Activated CD4-positive, alpha-beta T cell treated with anti-CD3 and anti-CD28 coated beads, Interleukin-2, amount 10 ng/mL, durations not matched to agents 7 days and 5 days (primary cell): ENCODE data around the gene ZNF790. TPM values are rescaled to one million over a fixed set of nuclear protein-coding genes. Genes with fewer than 3 reads are reported as not detected.
A peak's percentile ranks its signal among the peaks of the same experiment; 100 is the strongest.
"Not testable (repeated sequence)": the region's sequence is repeated elsewhere in the genome, so short reads cannot be mapped to it uniquely, and the experiment has no call there.

Experiments
- CTCF ChIA-PET: fragments of 350-600 bp; sonication (Branson Sonifier 250); formaldehyde crosslinking; loops from one replicate; lab custom pipeline; 2021; ENCODE audit warnings: antibody characterized with exemption; lab: Charles Lee
- POLR2A ChIA-PET: fragments of 350-600 bp; sonication (Branson Sonifier 250); formaldehyde crosslinking; loops from one replicate; lab custom pipeline; 2021; ENCODE audit warnings: antibody characterized with exemption; lab: Charles Lee
- DNase-seq: peaks from one replicate; pipeline ENCODE4 v3.0.0-alpha.2; 2020
- H3K27ac Mint-ChIP-seq: one replicate; pipeline ENCODE4 v1.8.0; 2021; ENCODE audit warnings: mild to moderate bottlenecking, moderate library complexity, mixed read lengths
- H3K27me3 Mint-ChIP-seq: one replicate; pipeline ENCODE4 v1.8.0; 2021; ENCODE audit warnings: mixed read lengths
- H3K36me3 Mint-ChIP-seq: one replicate; pipeline ENCODE4 v1.8.0; 2021; ENCODE audit warnings: low read depth, mixed read lengths
- H3K4me1 Mint-ChIP-seq: one replicate; pipeline ENCODE4 v1.8.0; 2021; ENCODE audit warnings: mixed read lengths
- H3K4me3 Mint-ChIP-seq: one replicate; pipeline ENCODE4 v1.8.0; 2021; ENCODE audit warnings: mild to moderate bottlenecking, moderate library complexity, mixed read lengths
- H3K9me3 Mint-ChIP-seq: one replicate; pipeline ENCODE4 v1.8.0; 2021; ENCODE audit warnings: mixed read lengths
- total RNA-seq, 2 experiments: library from RNA; stranded (reverse); gene quantifications; one replicate each; pipeline ENCODE4 v1.2.3, GENCODE V29; 2021

ZNF790 gene
- total RNA-seq, 2 experiments from 2014 or later = 8.0 to 9.1 TPM

DNA sequence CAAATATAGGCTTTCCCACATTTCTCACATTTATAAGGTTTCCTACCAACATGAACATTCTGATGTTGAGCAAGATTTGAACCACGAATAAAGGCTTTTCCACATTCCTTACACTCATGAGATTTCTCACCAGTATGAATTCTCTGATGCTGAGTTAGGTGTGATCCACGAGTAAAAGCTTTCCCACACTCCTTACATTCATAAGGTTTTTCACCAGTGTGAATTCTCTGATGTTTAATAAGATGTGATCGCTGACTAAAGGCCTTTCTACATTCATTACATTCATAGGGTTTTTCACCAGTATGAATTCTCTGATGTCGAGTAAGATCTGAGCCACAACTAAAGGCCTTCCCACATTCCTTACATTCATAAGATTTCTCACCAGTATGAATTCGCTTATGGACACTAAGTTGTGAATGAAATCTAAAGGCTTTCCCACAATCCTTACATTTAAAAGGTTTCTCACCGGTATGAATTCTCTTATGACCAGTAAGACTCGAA, 19.0 kb downstream of the ZNF790 start:
- no peak overlapping the region for H3K4me3 Mint-ChIP-seq
- ChIA-PET CTCF (no interaction called here), POLR2A (no interaction called here)
- no peaks in the 10 kb centered on the region for H3K4me1 Mint-ChIP-seq
- peaks cover 75% of the 10 kb centered on the region for H3K36me3 Mint-ChIP-seq
- no peak for DNase-seq
- no peak overlapping the region for H3K27ac Mint-ChIP-seq
- H3K27me3 Mint-ChIP-seq = no peaks in the 10 kb centered on the region
- H3K9me3 Mint-ChIP-seq = peaks cover 49% of the 10 kb centered on the region

GRCh38 chr19:36807029-36807428, 31.2 kb downstream of the ZNF790 start:
- Mint-ChIP-seq H3K27ac (no peak overlapping the region), H3K9me3 (peaks cover 62% of the 10 kb centered on the region), H3K36me3 (peaks cover 55% of the 10 kb centered on the region), H3K4me1 (no peaks in the 10 kb centered on the region), H3K27me3 (no peaks in the 10 kb centered on the region), H3K4me3 (no peak overlapping the region)
- ChIA-PET CTCF (no interaction called here), POLR2A (no interaction called here)
- no peak for DNase-seq

DNA sequence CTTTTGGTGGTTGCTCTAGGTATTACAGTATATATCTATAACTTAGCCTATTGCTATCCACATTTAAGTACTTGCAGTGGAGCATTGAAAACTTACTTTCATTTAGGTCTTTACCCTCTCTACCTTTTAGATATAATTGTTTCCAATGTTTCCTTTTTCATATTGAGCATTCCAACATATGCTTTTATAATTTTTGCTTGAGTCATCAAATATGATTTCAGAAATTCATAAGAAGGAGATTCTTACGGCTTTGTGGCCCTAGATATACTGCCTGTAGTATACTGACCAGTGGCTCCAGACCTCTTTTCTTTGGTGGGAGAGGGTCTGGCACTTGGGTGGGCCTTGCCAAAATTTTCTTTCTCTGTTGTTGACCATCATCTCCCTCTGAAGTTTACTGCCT, 32.8 kb downstream of the ZNF790 start:
- H3K27ac Mint-ChIP-seq = no peak overlapping the region
- peaks cover 56% of the 10 kb centered on the region for H3K36me3 Mint-ChIP-seq
- no peak overlapping the region for H3K4me3 Mint-ChIP-seq
- H3K9me3 Mint-ChIP-seq = peaks cover 54% of the 10 kb centered on the region
- no peaks in the 10 kb centered on the region for H3K27me3 Mint-ChIP-seq
- ChIA-PET POLR2A (interaction anchor here (0.7 kb wide), 1 partner anchor 32 kb away, joined by 3 read pairs; no protein-coding TSS in a partner anchor), CTCF (no interaction called here)
- no peaks in the 10 kb centered on the region for H3K4me1 Mint-ChIP-seq
- no peak for DNase-seq

- no peaks in the 10 kb centered on the region for H3K27me3 Mint-ChIP-seq
- ChIA-PET CTCF (no interaction called here), POLR2A (no interaction called here)
- peaks cover 39% of the 10 kb centered on the region for H3K9me3 Mint-ChIP-seq
- H3K36me3 Mint-ChIP-seq = peaks cover 52% of the 10 kb centered on the region
- no peak for DNase-seq
- H3K27ac Mint-ChIP-seq = peak overlapping the region; percentile 98
- peak overlapping the region; percentile 90 for H3K4me3 Mint-ChIP-seq
- peaks cover 13% of the 10 kb centered on the region for H3K4me1 Mint-ChIP-seq
These were observed 40.4 kb downstream of the ZNF790 start for GRCh38 chr19:36797786-36798108.

GRCh38 chr19:36796714-36796992, 41.5 kb downstream of the ZNF790 start:
- Mint-ChIP-seq H3K9me3 (peaks cover 46% of the 10 kb centered on the region), H3K4me1 (peaks cover 19% of the 10 kb centered on the region), H3K27ac (peak overlapping the region; percentile 98), H3K4me3 (peak overlapping the region; percentile 90), H3K27me3 (no peaks in the 10 kb centered on the region), H3K36me3 (peaks cover 50% of the 10 kb centered on the region)
- no peak for DNase-seq
- CTCF ChIA-PET = interaction anchor here (1.1 kb wide), 1 partner anchor 54 kb away, joined by 3 read pairs; no protein-coding TSS in a partner anchor
- POLR2A ChIA-PET = interaction anchor here (0.6 kb wide), 1 partner anchor 192 kb away, joined by 4 read pairs; no protein-coding TSS in a partner anchor

- not testable (repeated sequence) for H3K4me3 Mint-ChIP-seq, H3K27me3 Mint-ChIP-seq, H3K4me1 Mint-ChIP-seq
These were observed 46.6 kb downstream of the ZNF790 start for GRCh38 chr19:36791420-36792141.

DNA sequence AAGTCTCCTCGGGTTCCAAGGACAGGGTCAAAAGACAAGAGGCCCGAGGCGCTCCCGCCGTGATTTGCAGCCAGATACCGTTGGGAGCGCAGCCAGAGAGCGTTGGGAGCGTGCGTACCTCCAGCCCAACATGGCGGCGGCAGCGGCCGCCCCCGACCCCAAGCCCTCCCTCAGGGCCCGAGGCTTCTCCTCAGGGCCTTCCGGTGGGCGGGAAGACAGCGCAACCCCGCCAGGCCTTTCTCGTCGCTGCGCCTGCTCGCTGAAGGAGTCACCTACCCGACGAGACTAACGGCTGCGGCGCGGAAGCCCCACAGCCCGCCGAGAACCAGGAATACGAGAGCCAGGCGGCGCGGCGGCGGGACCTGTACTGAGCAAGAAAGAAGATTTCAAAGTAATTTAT, 62.4 kb downstream of the ZNF790 start:
- Mint-ChIP-seq H3K9me3 (peaks cover 42% of the 10 kb centered on the region), H3K36me3 (peaks cover 29% of the 10 kb centered on the region), H3K4me3 (no peak overlapping the region), H3K4me1 (peaks cover 25% of the 10 kb centered on the region), H3K27ac (no peak overlapping the region), H3K27me3 (no peaks in the 10 kb centered on the region)
- no peak for DNase-seq
- ChIA-PET POLR2A (no interaction called here), CTCF (no interaction called here)

More at GRCh38 chr19:36791420-36792141, 46.6 kb downstream of the ZNF790 start:
- DNase-seq, CTCF ChIA-PET, POLR2A ChIA-PET: not testable (repeated sequence)
- Mint-ChIP-seq H3K36me3 (peaks cover 16% of the 10 kb centered on the region), H3K27ac (peak overlapping the region; percentile 57), H3K9me3 (peaks cover 47% of the 10 kb centered on the region)

DNA sequence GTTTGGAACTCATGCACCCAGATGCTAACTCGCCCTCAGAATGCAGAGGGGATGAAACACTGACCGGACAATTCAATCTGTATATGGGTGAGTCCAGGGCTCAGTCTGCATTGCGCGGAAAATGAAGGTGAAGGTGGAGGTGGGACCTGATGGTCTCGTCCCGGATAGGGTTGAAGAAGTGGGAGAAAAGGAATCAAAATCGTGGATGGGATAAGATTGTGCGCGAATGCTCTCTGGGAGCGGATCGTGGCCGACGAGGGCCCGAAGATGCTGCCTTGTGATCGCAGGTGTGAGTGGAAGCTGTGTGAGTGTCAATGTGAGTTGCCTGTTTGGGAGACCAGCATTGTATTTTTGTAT, 65.0 kb downstream of the ZNF790 start:
- peaks cover 40% of the 10 kb centered on the region for H3K9me3 Mint-ChIP-seq
- DNase-seq = no peak
- ChIA-PET POLR2A (interaction anchor here (1.0 kb wide), 1 partner anchor 168 kb away, joined by 3 read pairs; the partner anchor contains the start of gene ZNF382), CTCF (interaction anchor here (0.6 to 1.6 kb wide), 7 partner anchors 15 to 645 kb away, joined by 3 to 4 read pairs (median 3); partner anchors contain the start of genes ZNF146 and ZNF565)
- peaks cover 28% of the 10 kb centered on the region for H3K4me1 Mint-ChIP-seq
- H3K4me3 Mint-ChIP-seq = peak overlapping the region; percentile 98
- H3K27ac Mint-ChIP-seq = peak overlapping the region; percentile 94
- no peaks in the 10 kb centered on the region for H3K27me3 Mint-ChIP-seq
- H3K36me3 Mint-ChIP-seq = peaks cover 44% of the 10 kb centered on the region

GRCh38 chr19:36772311-36773222, 65.6 kb downstream of the ZNF790 start, which contains the start of gene ZNF850:
TSS of gene ZNF850 (minus strand) at chr19:36772807. CDS start at chr19:36762606, 10,201 bp downstream.
- H3K9me3 Mint-ChIP-seq = peaks cover 37% of the 10 kb centered on the region
- H3K27ac Mint-ChIP-seq = peak within 1 kb of the TSS; percentile 94
- peak within 1 kb of the TSS; percentile 98 for H3K4me3 Mint-ChIP-seq
- POLR2A ChIA-PET = interaction anchor here (1.0 kb wide), 1 partner anchor 168 kb away, joined by 3 read pairs; the partner anchor contains the start of gene ZNF382
- DNase-seq = peak; percentile 97
- CTCF ChIA-PET = interaction anchor here (0.6 to 1.6 kb wide), 6 partner anchors 21 to 644 kb away, joined by 3 to 4 read pairs (median 3); partner anchors contain the start of genes ZNF146 and ZNF565
- H3K4me1 Mint-ChIP-seq = peaks cover 28% of the 10 kb centered on the region
- no peaks in the 10 kb centered on the region for H3K27me3 Mint-ChIP-seq
- H3K36me3 Mint-ChIP-seq = peaks cover 41% of the 10 kb centered on the region

DNA sequence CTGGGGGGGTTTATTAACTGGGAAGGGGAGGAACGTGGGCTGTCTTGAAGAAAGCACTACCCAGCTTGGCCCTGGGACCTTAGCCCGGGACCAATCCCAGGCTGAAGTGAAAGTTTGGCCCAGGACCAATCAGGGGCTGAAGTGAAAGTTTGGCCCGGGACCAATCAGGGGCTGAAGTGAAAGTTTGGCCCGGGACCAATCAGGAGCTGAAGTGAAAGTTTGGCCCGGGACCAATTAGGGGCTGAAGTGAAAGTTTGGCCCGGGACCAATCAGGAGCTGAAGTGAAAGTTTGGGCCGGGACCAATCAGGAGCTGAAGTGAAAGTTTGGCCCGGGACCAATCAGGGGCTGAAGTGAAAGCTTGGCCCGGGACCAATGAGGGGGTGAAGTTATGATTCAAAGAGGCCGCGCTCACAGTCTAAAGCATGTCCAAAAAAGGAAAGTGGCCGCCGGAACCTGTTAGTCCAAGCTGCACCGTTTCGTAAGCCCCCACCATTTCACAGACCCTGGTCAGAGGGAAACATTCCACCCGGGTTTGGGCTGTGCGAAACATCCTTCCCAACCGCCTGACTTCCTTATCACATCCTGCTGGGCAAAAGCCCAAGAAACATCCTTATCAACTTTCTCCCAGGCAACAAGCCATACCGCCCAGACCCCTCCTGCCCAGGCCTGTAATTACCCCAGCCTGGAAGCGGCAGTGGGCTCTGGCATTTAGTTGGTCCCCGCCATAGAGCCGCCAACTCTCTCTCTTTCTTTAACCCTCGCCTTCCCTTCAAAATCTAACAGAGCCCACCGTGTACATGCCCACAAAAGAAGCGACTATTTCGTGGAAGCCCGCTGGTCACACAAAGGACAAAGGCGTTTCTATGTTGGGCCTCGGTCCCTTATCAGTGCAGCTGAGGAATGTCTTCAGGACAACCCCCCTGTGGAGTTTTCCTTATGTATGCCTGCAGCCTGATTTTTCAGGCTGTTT, 66.6 kb downstream of the ZNF790 start:
- Mint-ChIP-seq H3K27ac (peak overlapping the region; percentile 94), H3K4me1 (peaks cover 28% of the 10 kb centered on the region), H3K27me3 (no peaks in the 10 kb centered on the region), H3K4me3 (peak overlapping the region; percentile 98), H3K36me3 (peaks cover 45% of the 10 kb centered on the region), H3K9me3 (peaks cover 34% of the 10 kb centered on the region)
- CTCF ChIA-PET = interaction anchor here (1.6 kb wide), 1 partner anchor 20 kb away, joined by 3 read pairs; no protein-coding TSS in a partner anchor
- DNase-seq = peak; percentile 68
- POLR2A ChIA-PET = no interaction called here
